Left lung (tissue), 10 donors: ENCODE data around the gene UPK3A. TPM values are rescaled to one million over a fixed set of nuclear protein-coding genes. Genes with fewer than 3 reads are reported as not detected.

ENCODE experiments used
- ATAC-seq: fragments of 200-7000 bp; cut with Tn5 transposase; one replicate; pipeline ENCODE4 v1.9.1; 2020; ENCODE audit warnings: moderate library complexity
- DNase-seq, 4 donors: peaks; one replicate each; pipeline ENCODE4 v3.0.0-alpha.2; 2013 to 2020
- H3K27ac ChIP-seq, 2 donors: fragments of 200-600 bp; sonication (generic) in 1 of 2; one replicate each; pipeline versions ENCODE4 v1.5.0 to v1.8.0; 2020 to 2021
- H3K27me3 ChIP-seq, 2 donors: fragments of 200-600 bp; sonication (generic) in 1 of 2; one replicate each; pipeline versions ENCODE4 v1.5.0 to v1.8.0; 2020 to 2021
- H3K36me3 ChIP-seq, 2 donors: fragments of 200-600 bp; sonication (generic) in 1 of 2; one replicate each; pipeline versions ENCODE4 v1.5.0 to v1.8.0; 2020 to 2021
- H3K4me1 ChIP-seq, 2 donors: fragments of 200-600 bp; one replicate each; pipeline ENCODE4 v1.8.0; 2021
- H3K4me3 ChIP-seq, 2 donors: fragments of 200-600 bp; sonication (generic) in 1 of 2; one replicate each; pipeline versions ENCODE4 v1.5.0 to v1.8.0; 2020 to 2021; ENCODE audit warnings: mild to moderate bottlenecking in 1 of 2
- H3K9me3 ChIP-seq, 2 donors: fragments of 200-600 bp; sonication (generic) in 1 of 2; one replicate each; pipeline versions ENCODE4 v1.5.0 to v1.8.0; 2020 to 2021
- intact Hi-C, 2 donors: fragments of 100-400 bp; cut with DNase I; formaldehyde crosslinking; loops; one replicate each; pipeline versions ENCODE4 v1.11.2 to v1.14.2; 2022
- polyA plus RNA-seq, 6 donors: library from polyadenylated mRNA; unstranded; fragments of 120-200 nt; gene quantifications; one replicate each; pipeline ENCODE4 v1.2.1, GENCODE V29; 2013; ENCODE audit not compliant: insufficient read length in 6 of 6
- total RNA-seq, 2 donors: library from RNA; stranded (reverse); fragmentation: NEBNext Ultra II Directional; extraction: Animal tissue kit (Norgen Biotek cat#: 25700); gene quantifications; one replicate each; pipeline ENCODE4 v1.2.1, GENCODE V29; 2021
- TF ChIP-seq, protein P1 (sequence below), 2 donors: fragments of 200-600 bp; sonication (generic) in 1 of 2; IDR thresholded peaks; one replicate each; pipeline versions ENCODE4 v1.5.0 to v1.8.0; 2021; ENCODE audit warnings: antibody characterized with exemption in 2 of 2
- donor health status: DM: no; HTN: yes; CAD: no.
- donor health status: DM: no; HTN: no; CAD: no.

UPK3A gene
- total and polyA plus RNA-seq, 8 donors = 0.19 to 0.72 (median 0.27) TPM; not detected in 3

DNA sequence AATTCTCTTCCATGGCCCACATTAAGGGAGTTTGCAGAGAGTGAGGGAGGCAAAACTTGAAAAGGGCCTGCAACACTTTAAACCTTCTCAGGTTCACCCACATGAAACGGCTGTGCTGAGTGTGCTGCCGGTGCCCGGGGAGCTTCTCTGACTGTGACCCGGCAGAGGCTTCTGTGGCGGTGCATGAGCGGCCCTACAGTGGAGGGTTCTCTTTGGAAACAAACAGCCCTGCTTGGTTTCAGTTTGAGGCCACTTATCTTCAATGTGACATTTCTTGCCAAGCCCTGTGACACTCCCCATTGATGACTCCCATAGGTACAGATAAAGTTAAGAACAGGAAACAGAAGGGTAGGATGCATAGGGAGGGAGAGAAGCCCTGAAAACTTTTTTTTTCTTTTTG lies 56.7 kb downstream of the UPK3A start:
- H3K36me3 ChIP-seq = peaks cover 0 to 47% of the 10 kb centered on the region in 2 donors

DNA sequence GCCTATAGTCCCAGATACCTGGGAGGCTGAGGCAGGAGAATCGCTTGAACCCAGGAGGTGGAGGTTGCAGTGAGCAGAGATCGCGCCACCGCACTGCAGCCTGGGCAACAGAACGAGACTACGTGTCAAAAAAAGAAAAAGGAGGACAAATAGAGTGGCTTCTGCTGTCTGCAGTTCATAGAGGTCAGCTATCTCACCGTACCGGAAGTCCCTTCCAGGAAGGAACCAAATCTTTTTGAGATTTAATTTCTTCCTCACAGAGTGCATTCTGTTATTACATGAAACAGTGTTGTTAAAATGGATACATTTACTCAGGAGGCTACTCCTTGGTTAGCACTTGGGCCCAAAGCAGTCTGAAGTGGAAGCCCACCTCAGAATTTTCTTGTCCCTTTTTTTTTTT lies 58.4 kb downstream of the UPK3A start:
- no peak overlapping the region for H3K4me3 ChIP-seq
- TF ChIP-seq, protein P1, sequence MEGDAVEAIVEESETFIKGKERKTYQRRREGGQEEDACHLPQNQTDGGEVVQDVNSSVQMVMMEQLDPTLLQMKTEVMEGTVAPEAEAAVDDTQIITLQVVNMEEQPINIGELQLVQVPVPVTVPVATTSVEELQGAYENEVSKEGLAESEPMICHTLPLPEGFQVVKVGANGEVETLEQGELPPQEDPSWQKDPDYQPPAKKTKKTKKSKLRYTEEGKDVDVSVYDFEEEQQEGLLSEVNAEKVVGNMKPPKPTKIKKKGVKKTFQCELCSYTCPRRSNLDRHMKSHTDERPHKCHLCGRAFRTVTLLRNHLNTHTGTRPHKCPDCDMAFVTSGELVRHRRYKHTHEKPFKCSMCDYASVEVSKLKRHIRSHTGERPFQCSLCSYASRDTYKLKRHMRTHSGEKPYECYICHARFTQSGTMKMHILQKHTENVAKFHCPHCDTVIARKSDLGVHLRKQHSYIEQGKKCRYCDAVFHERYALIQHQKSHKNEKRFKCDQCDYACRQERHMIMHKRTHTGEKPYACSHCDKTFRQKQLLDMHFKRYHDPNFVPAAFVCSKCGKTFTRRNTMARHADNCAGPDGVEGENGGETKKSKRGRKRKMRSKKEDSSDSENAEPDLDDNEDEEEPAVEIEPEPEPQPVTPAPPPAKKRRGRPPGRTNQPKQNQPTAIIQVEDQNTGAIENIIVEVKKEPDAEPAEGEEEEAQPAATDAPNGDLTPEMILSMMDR (IDR thresholded peaks at IDR 0.05) = no peak

More for the DNA sequence above, 56.7 kb downstream of the UPK3A start:
- DNase-seq = no peak
- Histone ChIP-seq H3K9me3 (no peaks in the 10 kb centered on the region), H3K4me3 (no peak overlapping the region), H3K27ac (no peak overlapping the region), H3K27me3 (no peaks in the 10 kb centered on the region), H3K4me1 (no peaks in the 10 kb centered on the region)
- intact Hi-C loops = no loop called here
- no peak for ATAC-seq
- TF ChIP-seq, protein P1 (IDR thresholded peaks at IDR 0.05) = no peak

DNA sequence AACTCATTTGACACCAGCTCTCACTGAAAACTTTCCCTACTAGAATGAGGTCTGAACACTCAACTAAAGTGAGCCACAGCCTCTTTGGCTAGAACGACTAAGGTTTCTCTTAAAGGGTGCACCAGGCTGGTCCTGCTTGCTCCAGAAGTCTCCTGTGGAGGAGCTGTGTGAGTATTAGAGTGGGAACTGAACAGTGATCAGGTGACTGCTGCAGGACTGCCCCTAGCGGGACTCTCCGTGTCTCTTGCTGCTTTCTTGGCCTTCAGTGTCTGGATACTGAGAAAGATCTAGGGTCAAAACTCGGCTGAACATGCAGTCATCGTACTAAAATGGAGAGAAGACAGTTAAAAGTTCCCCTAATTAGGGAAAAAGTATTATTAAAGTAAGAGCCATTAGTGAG lies 59.6 kb downstream of the UPK3A start:
- peak in 1 of 4 donors; percentile 13 for DNase-seq
- intact Hi-C loops = no loop called here
- Histone ChIP-seq H3K4me1 (no peaks in the 10 kb centered on the region), H3K27me3 (no peaks in the 10 kb centered on the region), H3K4me3 (no peak overlapping the region), H3K9me3 (no peaks in the 10 kb centered on the region), H3K36me3 (peaks cover 0 to 32% of the 10 kb centered on the region in 2 donors), H3K27ac (no peak overlapping the region)
- peak; percentile 41 for ATAC-seq
- TF ChIP-seq, protein P1 (IDR thresholded peaks at IDR 0.05) = no peak

More for the DNA sequence above, 58.4 kb downstream of the UPK3A start:
- DNase-seq = no peak
- Histone ChIP-seq H3K36me3 (peaks cover 0 to 43% of the 10 kb centered on the region in 2 donors), H3K9me3 (no peaks in the 10 kb centered on the region), H3K27ac (no peak overlapping the region), H3K4me1 (no peaks in the 10 kb centered on the region), H3K27me3 (no peaks in the 10 kb centered on the region)
- intact Hi-C loops = no loop called here
- no peak for ATAC-seq

Other genes with a start within 250 kb of the UPK3A start
- gene NUP50, start 121.0 kb upstream of the UPK3A start, total RNA-seq = 10 to 100 TPM; 54.7 to 70.0 TPM
- 10 to 100 TPM; 47.4 to 56.2 (median 51.2) TPM for gene NUP50, start 121.0 kb upstream of the UPK3A start, polyA plus RNA-seq
- 10 to 100 TPM; 58.9 to 78.8 TPM for gene KIAA0930, start 44.1 kb upstream of the UPK3A start, total RNA-seq
- gene KIAA0930, start 44.1 kb upstream of the UPK3A start, polyA plus RNA-seq = 10 to 100 TPM; 12.1 to 19.0 (median 16.7) TPM
- gene FAM118A, start 25.0 kb downstream of the UPK3A start, total RNA-seq = 10 to 100 TPM; 23.9 to 31.8 TPM
- gene FAM118A, start 25.0 kb downstream of the UPK3A start, polyA plus RNA-seq = 100 to 1,000 TPM in 1 of 6 donors, 10 to 100 TPM in 5; 24.8 to 210 (median 46.0) TPM
- under 1 TPM; 0.10 to 0.15 TPM for gene SMC1B, start 128.7 kb downstream of the UPK3A start, total RNA-seq
- gene SMC1B, start 128.7 kb downstream of the UPK3A start, polyA plus RNA-seq = under 1 TPM; 0.10 to 0.35 (median 0.24) TPM
- gene RIBC2, start 128.7 kb downstream of the UPK3A start, total RNA-seq = 1 to 10 TPM; 4.3 to 4.5 TPM
- gene RIBC2, start 128.7 kb downstream of the UPK3A start, polyA plus RNA-seq = 10 to 100 TPM in 3 of 6 donors, 1 to 10 TPM in 3; 7.8 to 12.1 (median 9.7) TPM
- gene FBLN1, start 217.9 kb downstream of the UPK3A start, total RNA-seq = 100 to 1,000 TPM; 351 to 447 TPM
- gene FBLN1, start 217.9 kb downstream of the UPK3A start, polyA plus RNA-seq = 100 to 1,000 TPM; 287 to 329 (median 305) TPM